GM04504 (cell line): Measurements from ENCODE around the gene TMEM107.
"Not testable (repeated sequence)": the region's sequence is repeated elsewhere in the genome, so short reads cannot be mapped to it uniquely, and the experiment has no call there.

Experiments
- DNase-seq: peaks from one replicate; pipeline ENCODE4 v3.0.0-alpha.2; 2012; ENCODE audit warnings: low read depth

The TMEM107 gene

DNA sequence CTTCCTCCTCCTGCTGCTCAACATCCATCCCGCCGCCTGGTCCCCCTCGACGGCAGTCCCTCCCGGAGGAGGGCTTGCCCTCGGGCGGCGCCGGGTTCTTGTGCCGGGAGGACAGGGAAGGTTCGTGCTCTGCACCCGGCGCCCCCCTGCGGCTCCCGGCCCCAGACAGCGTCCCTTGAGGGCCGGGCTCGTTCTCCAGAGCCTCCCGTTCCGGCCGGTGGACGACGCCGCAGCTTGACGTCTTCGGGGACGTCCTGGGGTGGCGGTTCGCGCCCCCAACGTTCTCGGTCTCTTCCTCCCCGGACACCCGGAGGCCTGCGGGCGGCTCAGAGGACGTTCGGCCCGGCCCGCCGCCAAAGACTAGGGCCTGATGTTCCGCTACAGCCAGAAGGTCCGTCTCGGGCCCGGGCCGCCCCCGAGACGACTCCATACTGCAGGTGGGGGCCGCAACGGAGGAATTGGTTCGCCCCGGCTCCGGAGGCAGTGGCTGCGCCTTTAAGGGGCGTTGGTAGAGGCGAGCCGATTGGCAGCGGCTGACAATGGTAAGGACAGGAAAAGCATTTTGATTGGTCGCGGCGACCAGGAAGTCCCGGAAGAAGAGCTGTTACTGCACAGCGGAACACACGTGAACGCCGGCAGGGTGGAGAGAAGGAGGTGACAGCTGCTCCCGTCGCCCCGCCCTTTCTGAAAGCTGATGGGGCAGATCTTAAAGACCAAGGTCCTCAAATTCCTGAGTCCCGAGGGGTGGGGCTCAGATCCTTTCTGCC is 13.7 kb upstream of the TMEM107 start, which contains the start of gene BORCS6:
BORCS6 (minus strand) TSS at position 470 of the 767 bp plus-strand sequence; CDS start at position 430, 40 bp downstream.
- peak; percentile 96 for DNase-seq

DNA sequence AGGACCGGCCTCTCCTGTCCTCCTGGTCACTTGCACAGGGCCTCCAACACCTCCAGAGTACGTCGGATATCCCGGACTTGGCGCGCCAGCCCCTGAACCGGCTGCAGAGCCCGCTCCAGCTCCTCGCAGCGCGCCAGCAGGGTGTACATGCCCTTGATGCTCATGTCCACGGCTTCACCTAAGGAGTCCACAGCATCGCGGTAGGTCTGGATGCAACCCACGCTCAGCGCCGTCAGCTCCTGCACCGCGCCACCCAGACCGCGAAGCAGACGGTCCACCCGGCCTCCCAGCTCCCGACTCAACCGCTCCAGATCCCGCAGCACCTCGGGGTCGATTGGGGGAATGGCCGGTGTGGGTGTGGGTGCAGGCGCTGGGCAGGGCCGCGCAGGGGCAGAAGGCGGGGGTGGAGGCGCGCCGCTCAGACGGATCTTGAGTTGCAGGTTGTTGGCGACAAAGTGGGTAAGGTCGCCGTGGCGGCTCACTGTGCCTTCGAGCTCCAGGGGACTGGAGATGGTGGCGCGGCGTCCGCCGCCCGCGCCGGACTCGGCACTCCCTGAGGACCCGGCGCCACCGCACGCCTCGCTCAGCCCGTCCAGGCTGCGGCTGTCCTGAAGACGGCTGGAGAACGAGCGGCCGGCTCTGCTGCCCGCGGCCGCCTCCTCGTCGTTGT is 13.0 kb upstream of the TMEM107 start:
- no peak for DNase-seq

DNA sequence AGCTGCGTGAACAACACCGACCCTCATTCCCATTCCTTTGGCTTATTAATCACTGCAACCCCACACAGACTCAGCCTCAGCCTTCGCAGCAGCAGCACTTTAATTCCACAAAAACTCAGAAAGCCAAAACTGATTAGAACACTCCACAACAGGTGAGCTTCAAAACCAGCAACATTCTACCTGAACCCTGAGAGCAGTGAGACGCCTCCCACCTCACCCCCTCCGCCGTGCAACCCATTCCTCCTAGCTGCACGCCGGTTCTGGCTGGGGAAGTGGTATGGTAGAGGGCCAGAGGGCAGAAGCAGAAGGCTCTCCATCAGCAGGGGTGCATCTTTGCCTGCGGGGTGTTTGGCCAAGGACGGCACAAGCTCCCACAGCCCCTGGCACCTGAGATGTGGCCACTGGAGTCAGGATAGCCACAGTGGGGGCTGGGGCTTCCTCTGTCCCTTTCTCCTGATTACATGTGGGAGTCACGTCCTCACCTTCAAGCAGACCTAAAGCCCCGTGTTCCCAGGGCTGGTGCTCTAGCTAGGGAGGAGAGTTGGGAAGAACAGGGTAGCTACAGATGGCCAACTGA is 12.2 kb upstream of the TMEM107 start:
- no peak for DNase-seq

DNA sequence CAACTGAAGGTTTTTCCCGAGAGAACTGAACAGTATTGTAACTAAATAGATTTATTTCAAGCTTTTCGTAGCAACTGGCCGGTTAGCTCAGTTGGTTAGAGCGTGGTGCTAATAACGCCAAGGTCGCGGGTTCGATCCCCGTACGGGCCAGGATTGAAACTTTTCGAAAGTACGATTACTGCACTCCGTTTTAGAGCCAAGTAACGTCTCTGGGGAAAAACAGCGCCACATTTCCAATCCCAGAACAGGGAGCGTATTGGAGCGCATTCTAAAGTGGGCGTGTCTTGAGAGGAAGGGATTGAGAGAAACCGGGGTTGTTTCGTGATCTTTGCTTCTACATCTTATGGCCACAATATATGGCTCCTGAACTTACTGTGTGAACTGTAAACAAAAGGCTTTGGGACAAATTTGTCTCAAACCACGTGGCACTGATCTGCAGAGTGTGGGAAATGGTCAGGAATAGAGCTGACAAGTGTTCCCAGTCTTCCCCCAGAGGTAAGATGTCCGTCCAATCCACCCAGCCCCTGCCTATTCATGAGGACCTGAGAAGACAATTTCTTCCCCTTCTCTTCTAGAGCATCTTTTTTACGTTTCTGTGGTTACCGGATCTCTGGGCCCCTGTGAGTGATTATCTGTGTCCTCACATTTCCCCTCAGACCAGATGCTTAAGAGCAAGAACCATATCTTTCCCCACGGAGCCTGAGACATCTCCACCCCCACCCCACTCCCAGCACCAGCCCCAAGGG is 11.5 kb upstream of the TMEM107 start:
- peak; percentile 99 for DNase-seq

DNA sequence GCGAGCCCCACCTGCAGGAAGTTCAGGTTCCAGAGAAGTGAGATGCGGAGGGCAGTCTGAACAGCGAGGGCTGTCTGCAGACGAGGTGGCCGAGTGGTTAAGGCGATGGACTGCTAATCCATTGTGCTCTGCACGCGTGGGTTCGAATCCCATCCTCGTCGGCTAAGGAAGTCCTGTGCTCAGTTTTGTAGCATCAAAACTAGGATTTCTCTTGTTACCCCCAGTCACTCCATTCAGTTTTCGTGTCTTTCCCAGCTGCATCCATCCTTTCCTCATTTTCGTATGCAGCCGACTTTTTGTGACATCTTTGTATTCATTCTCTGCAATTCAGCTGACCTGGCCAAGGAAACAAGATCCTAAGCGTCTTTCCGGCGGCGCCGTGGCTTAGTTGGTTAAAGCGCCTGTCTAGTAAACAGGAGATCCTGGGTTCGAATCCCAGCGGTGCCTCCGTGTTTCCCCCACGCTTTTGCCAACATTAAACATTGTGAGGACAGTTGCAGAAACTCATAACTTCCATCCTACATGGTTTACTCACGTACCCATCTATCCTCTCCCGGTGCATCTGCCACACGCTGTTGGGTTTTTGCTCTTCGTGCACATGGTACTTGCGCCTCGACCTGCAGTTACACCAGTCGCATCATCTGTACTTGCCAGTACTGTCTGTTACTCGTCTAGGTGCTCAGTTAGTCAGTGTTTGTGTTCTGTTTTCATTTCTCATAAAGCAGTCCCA is 10.8 kb upstream of the TMEM107 start:
- peak; percentile 86 for DNase-seq

DNA sequence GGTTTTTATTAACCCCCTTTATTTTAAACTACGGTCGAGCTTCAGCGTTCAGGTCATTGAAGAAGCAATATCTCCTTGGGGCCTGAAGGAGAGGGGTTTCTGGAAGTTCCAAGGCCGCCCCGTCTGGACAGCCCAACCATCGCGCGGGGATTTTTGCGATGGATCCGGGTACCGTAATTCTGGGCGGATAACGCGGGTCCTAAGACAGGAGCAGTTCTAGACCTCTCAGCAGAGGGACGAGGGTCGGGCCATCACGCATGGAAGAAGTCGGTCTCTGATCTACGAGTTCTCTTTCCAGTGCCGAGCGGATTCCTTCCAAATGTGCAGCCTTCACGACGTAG is 10.2 kb upstream of the TMEM107 start:
- no peak for DNase-seq

DNA sequence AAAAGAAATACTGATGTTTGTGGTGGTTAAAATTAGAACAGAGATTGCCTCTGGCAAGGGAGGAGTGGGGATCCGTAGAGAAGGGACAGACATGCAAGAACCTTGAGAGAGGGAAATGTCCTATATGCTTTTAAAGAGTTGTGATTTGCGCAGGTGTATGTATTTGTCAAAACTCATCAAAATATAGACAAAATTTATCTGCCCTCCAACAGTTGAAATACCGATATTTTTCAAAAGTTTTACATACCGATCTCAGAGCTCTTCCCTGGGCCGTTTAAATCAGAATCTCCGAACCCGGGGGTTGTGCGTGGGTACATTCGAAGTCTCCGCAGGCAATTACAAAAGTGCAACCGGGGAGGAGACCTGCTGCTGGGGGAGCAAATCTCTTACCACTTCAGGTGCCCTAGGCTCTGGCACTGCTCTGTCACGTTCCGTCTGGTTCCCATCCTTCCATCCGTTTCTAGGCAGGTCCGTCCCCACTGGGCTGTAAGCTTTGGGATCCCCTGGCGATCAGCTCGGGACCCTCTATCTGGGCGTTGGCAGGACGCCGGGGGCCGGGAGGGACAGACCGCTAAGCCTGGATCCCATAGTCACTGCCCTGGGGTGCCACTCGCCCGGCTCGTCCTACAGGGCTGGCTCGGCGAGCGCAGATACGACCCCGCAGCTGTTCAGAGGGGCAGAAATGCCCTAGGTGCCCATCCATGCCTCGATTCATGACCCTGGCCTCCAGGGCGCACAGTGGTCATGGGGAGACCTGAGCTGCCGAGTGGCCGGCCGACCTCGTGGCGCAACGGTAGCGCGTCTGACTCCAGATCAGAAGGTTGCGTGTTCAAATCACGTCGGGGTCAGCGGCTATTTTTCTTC is 9.6 kb upstream of the TMEM107 start:
- DNase-seq, result no peak

DNA sequence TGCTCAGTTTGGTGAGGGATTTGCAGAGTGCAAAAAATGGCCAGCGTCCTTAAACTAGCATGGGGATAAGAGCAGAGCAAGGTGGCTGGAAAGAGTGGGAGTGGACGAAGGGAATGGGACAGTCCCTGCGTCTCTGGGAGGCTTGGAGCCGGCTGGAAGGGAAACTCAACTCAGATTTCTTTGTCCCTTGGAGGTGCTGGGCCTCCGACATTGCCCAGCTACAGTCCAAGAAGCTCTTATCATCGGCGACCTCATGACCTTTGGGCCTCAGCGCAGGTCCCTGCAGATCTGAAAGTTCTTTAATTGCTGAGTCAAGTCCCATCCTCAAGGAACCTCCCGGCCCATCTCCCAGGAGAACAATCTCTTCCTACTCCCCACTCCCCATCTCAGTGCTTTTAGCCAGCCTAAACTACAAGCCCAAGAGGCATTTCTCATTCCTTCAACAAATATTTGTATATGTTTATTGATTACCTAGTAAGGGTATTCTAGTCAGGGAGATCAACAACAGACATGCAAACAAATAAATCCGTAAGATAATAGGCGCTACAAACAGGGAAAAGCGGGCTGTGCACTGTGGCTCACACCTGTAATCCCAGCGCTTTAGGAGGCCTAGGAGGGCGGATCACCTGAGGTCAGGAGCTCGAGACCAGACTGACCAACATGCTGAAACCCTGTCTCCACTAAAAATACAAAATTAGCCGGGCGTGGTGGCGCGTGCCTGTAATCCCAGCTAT is 985 bp upstream of the TMEM107 start:
- DNase-seq, result no peak

DNA sequence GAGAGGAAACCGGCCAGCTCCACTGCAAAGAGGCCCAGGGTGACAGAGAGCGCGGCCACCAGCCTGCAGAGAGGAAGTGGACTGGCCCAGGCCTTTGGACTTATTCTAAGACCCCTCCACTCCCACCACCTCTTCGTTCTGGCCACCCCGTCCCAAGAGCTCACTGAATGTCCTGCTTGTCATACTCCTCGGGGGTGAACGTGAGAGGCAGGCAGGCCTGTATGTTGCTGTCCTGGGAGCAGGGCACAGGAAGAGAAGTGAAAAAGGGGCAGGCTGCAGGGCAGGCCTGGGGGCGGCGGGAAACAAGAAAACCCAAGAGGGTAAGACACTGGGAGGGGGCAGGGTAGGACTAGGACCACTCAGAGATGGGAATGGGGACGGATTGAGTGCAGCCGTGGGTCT is 384 bp downstream of the TMEM107 start:
- DNase-seq, result no peak

DNA sequence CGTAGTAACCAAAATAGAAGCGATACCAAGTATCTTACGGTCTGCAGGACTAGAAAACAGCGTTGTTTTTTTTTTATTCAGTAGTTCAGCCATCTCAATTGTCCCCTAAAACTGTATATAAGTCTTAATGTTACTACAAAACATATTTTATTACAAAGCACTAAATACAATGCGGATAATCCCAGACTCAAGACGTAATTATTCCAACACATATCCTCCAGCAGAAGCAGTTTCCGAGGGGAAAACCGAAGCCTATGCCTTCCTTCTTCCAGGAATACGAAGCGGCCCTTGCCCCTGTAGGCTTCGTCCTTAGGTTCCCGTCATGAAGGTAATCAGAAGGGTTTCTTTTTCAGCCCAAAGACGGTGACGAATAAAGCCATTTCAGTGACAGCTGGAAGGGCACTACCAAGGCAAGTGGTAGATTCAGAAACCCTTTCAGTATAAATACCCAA is 2.3 kb downstream of the TMEM107 start:
- DNase-seq, result no peak

DNA sequence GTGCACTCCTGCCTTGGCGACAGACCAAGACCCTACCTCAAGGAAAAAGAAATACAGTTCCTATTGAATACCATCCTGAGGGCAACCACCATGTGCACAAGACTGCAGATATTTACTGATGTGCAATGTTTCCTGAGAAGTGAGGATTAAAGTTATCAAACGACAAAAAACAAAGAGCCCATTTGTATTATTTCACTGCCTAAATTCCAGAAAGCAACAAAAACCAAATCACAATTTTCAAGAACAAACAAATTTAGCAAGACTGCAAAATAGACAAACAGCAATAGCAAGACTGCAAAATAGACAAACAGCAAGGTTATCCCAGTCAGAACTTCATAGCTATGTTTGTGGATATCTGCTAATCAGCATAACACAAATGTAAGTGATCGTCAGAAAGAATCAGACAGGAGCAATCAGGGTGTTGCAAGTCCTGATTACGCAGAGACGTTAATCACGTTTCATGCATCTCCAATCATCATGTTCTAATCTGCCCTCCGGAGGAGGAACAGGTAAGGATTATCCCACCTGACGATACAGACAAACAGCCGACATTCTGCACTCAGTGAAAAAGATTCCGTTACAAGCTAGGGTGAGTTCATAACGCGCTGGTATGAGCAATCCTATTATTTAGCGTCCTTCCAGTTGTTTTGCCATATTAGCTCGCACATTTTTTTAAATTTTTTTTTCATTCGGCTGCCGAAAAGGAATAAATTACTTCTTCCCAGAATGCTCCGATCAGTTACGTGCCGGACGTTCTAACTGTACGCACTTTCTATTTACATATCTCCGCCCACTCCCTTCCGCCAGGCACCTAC is 2.9 kb downstream of the TMEM107 start:
- DNase-seq, result peak; percentile 93

DNA sequence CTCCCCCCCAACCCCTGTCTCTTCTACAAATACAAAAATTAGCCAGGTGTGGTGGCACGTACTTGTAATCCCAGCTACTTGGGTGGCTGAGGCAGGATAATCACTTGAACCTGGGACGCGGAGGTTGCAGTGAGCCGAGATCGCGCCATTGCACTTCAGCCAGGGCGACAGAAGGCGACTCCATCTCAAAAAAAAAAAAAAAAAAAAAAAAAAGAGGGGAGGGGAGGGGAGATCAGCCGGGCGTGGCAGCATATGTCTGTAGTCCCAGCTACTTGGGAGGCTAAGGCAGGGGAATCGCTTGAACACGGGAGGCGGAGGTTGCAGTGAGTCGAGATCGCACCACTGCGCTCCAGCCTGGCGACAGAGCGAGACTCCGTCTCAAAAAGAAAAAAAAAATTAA is 6.0 kb downstream of the TMEM107 start:
- DNase-seq, result not testable (repeated sequence)

DNA sequence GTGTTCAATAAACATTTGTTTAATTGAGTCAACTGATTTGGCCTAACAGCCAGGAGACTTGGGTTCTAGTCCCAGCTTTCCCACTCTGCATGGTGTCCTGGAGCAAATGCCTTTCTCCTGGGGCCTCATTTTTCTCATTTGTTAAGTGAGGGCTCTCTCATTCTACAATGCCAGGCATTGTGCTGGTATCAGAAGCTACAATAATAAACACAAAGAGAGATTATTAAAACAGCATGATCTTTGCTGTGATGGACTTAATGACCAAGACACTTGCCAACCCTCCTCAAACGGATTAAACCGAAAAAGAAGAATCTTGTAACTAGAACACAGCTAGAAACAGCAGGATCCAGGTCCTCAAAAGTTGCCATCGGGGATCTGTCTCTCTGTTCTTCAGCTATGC is 8.7 kb downstream of the TMEM107 start:
- DNase-seq, result no peak

DNA sequence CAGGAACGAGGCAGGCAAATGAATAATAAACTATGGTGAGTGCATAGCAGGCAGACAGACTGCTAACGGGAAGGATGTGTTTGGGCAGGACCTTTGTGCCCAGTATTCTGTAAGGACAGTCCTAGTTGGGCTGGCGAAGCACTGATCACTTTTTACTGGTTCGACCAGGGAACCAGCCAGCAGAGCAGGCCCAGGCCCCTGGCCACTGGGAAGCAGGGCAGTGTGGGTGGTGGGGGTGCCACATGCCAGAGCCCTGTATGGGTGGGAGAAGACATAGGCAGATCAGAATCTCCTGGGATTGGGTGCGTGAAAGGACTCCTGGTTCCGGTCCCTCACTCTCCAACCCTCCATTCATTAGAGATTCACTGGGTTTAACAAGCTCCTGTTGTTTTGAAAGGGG is 9.4 kb downstream of the TMEM107 start:
- DNase-seq, result no peak

DNA sequence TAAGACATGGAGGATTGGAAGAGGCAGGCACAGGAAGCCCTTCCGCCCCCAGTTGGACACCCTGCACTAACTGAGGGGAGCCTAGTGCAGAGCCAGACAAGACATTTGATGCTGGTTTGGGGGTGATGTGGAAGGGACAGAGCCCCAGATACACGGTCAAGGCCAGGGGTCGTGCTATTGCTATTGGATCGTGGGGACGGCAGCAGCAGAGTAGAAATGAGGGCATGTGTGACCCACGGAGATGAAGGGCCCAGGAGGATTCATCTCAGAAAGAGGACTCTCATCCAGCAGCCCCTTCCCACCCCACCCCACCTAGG is 11.4 kb downstream of the TMEM107 start:
- DNase-seq, result no peak

DNA sequence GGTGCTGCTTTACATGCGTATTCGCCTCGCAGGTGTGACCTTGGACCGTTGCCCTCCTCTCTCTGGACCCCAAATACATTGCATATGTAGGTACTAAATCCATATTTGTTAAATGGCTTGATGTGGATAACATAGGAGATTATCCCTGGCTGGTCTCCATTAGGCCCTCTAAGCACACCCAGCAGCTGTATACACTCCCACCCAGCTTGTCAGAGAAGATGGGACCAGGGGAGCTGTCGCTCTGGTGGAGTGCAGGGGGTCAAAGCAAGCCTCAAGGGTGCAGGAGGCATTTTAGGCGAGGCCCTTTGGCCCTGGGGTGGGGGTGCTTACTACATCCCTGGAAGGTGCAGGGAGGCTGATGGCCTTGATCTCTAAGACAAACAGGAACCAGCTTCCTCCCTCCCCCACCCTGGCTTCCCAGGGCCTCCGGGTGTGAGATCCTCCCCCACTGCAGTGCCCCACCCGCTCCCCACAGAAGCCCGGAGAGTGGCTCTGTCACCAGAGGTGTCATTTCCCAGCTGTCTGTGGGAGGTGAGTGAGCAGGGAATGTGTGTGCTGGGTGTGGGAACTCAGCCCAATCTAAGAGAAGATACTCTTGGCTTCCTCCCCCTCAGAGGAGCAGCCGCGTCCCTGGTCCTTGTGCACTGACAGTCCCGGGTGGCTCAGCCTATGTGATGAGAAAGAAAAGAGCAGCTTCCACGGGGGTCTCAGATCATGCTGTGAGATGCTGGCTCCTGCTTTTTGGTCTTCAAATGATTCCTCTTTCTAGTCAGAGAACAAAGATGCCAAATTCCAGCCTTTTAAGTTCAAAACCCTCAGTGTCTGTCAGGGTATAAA is 12.0 kb downstream of the TMEM107 start:
- peak; percentile 54 for DNase-seq

DNA sequence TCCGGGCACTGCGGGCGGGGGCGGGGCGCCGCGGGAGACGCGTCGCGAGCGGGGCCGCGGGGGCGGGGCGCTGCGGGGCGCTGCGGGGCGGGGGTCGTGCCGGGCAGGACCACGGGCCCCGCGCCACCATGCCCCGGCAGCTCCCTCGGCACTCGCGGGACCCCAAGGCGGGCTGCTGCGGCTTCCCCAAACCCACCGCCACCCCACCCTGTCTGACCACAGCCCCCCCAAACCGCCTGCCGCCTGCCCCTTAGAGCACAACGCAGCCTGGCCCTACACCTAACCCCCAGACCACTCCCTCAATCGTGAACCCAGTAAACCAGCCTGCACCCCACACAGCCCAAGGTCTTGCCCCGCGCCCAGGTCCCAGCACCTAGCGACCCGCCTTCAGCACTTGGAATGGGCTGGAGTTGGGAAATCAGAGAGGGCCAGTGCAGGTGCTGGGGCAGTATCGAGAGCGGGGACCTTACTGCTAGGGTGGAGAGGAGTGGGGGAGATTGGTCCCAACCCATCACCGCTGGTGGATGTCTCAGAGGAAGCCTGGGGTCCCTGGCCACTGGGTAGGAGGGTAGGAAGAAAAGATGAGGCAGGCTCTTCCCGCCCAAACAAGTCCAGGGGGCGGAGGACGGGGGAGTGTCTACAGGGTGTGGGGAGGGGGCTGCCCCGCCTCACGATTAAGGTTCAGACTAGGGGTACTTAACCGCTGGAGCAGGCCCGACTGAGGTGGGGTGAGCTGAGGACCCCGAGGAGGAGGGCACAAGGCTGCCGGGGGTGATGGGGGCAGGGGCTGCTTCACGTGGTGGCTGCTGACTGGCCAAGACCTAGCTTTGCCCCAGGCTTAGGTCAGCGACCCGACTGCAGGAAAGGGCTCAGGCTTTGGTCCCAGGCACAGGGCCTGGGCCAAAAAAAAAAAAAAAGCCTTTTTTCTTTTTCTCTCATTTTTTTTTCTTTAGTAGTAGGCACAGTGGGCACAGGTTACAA is 12.9 kb downstream of the TMEM107 start:
- no peak for DNase-seq
